GM12891 (cell line): ENCODE data around the gene RHO.

Experiments used
- POLR2A ChIP-seq: IDR thresholded peaks from 2 replicates; pipeline ENCODE4 v1.6.1; 2011; ENCODE audit warnings: low read depth, low read length, control low read depth
- POLR2AphosphoS5 ChIP-seq: IDR thresholded peaks from 2 replicates; pipeline ENCODE4 v1.6.1; 2011; ENCODE audit warnings: low read depth, low read length, control low read depth
- POU2F2 ChIP-seq: IDR thresholded peaks from 2 replicates; pipeline ENCODE4 v1.6.1; 2011; ENCODE audit warnings: low read depth, mild to moderate bottlenecking, control low read depth, low read length, moderate library complexity
- SPI1 ChIP-seq: IDR thresholded peaks from 2 replicates; pipeline ENCODE4 v1.6.1; 2011; ENCODE audit warnings: low read depth, low read length, control low read depth
- TAF1 ChIP-seq: IDR thresholded peaks from 2 replicates; pipeline ENCODE4 v1.6.1; 2011; ENCODE audit warnings: low read depth, low read length, control low read depth

DNA sequence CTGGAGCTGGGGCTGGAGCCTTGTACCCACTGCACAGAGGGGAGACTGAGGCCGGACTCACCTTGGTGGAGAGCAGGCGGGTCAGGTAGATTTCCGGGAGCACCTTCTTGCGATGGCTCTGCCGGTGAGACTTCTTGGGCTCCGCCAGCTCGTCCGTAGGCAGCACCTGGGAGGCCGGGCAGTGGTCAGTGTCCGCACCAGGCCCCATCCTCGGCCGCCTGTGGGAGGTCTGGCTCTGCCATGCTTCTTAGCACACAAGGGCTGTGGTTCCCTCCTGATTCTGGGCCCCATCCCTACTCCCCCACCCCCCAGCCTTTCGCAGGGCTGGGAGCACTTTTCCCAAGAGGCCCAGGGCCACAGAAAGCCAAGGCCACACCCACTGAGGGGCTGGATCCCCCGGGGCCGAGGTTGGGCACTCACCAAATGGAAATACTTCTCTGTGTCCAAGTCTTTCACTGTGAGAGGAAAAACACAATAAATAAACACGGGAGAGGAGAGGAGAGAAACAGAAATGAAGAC, 31.9 kb downstream of the RHO start:
- TF ChIP-seq SPI1 (no peak), POLR2A (no peak), POLR2AphosphoS5 (no peak), TAF1 (no peak), POU2F2 (no peak)
